Measurements from ENCODE around the gene PTCHD4. TPM values are rescaled to one million over a fixed set of nuclear protein-coding genes. Genes with fewer than 3 reads are reported as not detected.
A peak's percentile ranks its signal among the peaks of the same experiment; 100 is the strongest.
"Not testable (repeated sequence)": the region's sequence is repeated elsewhere in the genome, so short reads cannot be mapped to it uniquely, and the experiment has no call there.

PTCHD4 gene
- total RNA-seq, 1 donor from 2014 or later: 4.1 TPM

DNA sequence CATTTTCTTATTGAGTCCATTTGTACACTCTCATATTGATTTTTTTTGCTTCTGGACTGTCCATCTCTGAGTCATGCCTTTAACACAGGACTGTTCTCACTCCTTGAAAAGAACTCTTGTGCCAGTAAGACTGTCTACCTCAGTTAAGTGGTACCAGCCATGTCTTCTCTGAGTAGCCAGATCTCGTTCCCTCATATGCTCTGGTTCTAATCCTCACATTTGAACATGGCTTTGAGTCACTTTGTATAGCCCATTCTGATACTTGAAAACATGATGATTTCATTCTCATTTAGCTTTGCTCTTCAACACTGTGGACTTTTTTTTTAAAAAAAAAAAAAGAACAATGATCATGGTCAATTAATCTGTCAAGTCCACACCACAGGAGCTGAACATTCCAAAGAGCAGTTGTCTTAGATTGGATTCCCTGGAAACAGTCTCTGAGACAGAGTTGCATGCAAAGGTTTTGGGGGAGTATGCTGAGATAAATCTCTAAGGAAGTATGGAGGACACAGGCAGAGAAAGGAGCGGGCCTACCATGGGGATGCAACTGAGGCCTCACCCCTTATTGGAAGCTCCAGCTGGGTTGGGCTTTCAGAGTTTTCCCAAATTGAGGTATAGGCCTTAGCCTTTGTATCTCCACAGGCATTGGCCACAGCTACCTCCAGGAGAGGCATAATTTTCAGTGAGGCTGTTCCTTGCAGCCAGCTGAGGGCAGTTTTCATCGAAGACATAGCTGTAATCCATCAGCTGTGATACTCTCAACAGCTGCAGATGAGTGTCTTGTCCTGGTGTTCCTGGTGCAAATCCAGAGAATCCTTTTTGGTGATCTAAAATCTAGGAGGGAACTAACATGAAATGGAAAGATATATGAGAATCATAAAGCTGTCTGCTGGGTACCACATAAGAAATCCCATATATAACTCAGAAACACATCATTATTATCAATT lies 6.0 kb upstream of the PTCHD4 start:
- intact Hi-C loops (cut with DNase I): no loop called here
- no peak for TF ChIP-seq CTCF (IDR thresholded peaks at IDR 0.05)
- Histone ChIP-seq H3K27me3 (no peaks in the 10 kb centered on the region), H3K36me3 (no peaks in the 10 kb centered on the region), H3K9me3 (no peaks in the 10 kb centered on the region), H3K4me3 (no peak overlapping the region), H3K4me1 (no peaks in the 10 kb centered on the region), H3K27ac (no peak overlapping the region)
- ATAC-seq (no peak), DNase-seq (no peak)

DNA sequence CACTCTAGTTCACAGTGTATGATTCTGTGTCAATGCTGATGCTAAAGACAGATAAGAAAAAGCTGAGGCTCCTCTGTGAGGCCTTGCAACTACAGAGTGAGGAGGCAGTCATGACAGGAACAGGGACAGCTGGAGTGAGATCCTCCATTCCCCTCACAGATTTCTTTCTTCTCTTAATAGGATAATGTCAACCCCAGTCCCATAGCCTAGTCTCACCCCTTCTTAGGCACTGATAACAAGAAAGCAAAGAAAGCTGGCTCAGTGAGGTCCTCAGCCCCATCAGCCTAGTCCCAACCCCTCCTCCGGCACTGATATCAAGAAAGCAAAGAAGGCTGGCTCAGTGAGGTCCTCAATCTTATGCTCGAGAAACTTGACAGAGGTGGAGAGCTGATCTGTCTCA lies 2.1 kb upstream of the PTCHD4 start:
- intact Hi-C loops (cut with DNase I): no loop called here
- Histone ChIP-seq H3K4me1 (no peaks in the 10 kb centered on the region), H3K27me3 (no peaks in the 10 kb centered on the region), H3K27ac (no peak overlapping the region), H3K9me3 (no peaks in the 10 kb centered on the region), H3K4me3 (no peak overlapping the region), H3K36me3 (no peaks in the 10 kb centered on the region)
- DNase-seq (no peak), ATAC-seq (peak; percentile 15)
- TF ChIP-seq CTCF (IDR thresholded peaks at IDR 0.05): no peak

- Histone ChIP-seq H3K27ac (peak overlapping the region; percentile 37), H3K27me3 (no peaks in the 10 kb centered on the region), H3K9me3 (no peaks in the 10 kb centered on the region), H3K4me3 (no peak overlapping the region), H3K36me3 (no peaks in the 10 kb centered on the region), H3K4me1 (no peaks in the 10 kb centered on the region)
- no peak for DNase-seq
- ATAC-seq: no peak
- no peak for TF ChIP-seq CTCF (IDR thresholded peaks at IDR 0.05)
- intact Hi-C loops (cut with DNase I): no loop called here
These were observed 578 bp upstream of the PTCHD4 start for GRCh38 chr6:48111575-48111974.

DNA sequence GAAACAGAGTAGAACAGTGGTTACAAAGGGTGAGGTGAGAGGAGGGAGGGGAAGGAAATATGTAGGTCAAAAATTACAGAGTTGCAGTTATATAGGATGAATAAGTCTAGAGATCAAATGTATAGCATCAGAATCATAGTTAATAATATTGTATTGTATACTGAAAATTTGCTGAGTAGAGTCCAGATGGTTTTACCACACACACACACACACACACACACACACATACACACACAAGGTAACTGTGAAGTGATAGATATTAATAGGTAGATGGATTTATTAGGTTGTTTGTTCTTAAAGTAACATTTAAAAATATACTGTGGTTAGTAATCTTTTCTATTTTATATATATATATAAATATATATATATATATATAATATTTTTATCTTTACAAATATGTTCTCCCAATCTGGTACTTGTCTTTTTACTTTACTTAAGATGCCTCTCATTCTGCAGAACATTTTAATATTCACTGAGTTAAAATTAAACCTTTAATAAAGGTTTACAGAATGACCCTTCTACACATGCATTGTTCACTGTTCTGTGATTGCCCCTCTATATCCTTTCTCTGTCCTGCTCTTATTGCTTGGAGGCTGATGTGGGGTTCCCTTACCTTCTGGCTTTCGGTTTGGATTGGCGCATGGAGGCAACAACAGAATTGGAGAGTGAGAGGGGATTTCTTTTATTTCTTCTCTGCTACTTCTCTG lies 408 bp downstream of the PTCHD4 start:
- no peaks in the 10 kb centered on the region for H3K4me1 ChIP-seq
- peak overlapping the region; percentile 43 for H3K4me3 ChIP-seq
- intact Hi-C loops (cut with DNase I): no loop called here
- no peak for ATAC-seq
- no peak for DNase-seq
- H3K27ac ChIP-seq: peak overlapping the region; percentile 37
- no peak for TF ChIP-seq CTCF (IDR thresholded peaks at IDR 0.05)
- H3K27me3 ChIP-seq: no peaks in the 10 kb centered on the region
- H3K9me3 ChIP-seq: no peaks in the 10 kb centered on the region
- H3K36me3 ChIP-seq: no peaks in the 10 kb centered on the region

GRCh38 chr6:48109944-48110343 lies 1.1 kb downstream of the PTCHD4 start:
- Histone ChIP-seq H3K27ac (peak overlapping the region; percentile 8), H3K9me3 (no peaks in the 10 kb centered on the region), H3K4me3 (peak overlapping the region; percentile 43), H3K27me3 (no peaks in the 10 kb centered on the region), H3K4me1 (no peaks in the 10 kb centered on the region), H3K36me3 (no peaks in the 10 kb centered on the region)
- TF ChIP-seq CTCF (IDR thresholded peaks at IDR 0.05): no peak
- DNase-seq (no peak), ATAC-seq (no peak)
- intact Hi-C loops (cut with DNase I): no loop called here

DNA sequence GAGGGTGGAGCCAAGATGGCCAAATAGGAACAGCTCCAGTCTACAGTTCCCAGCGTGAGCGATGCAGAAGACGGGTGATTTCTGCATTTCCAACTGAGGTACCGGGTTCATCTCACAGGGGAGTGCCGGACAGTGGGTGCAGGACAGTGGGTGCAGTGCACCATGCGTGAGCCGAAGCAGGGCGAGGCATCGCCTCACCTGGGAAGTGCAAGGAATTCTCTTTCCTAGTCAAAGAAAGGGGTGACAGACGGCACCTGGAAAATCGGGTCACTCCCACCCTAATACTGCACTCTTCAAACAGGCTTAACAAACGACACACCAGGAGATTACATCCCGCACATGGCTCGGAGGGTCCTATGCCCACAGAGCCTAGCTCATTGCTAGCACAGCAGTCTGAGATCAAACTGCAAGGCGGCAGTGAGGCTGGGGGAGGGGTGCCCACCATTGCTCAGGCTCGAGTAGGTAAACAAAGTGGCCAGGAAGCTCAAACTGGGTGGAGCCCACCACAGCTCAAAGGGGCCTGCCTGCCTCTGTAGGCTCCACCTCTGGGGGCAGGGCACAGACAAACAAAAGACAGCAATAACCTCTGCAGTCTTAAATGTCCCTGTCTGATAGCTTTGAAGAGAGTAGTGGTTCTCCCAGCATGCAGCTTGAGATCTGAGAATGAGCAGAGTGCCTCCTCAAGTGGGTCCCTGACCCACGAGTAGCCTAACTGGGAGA lies 8.4 kb downstream of the PTCHD4 start:
- H3K27me3 ChIP-seq; intact Hi-C loops (cut with DNase I): not testable (repeated sequence)

More for the DNA sequence above, 8.4 kb downstream of the PTCHD4 start:
- H3K27ac ChIP-seq, ATAC-seq, H3K9me3 ChIP-seq, DNase-seq, H3K4me3 ChIP-seq, H3K4me1 ChIP-seq, H3K36me3 ChIP-seq: not testable (repeated sequence)
